Measurements from ENCODE around the gene POU3F2. TPM values are rescaled to one million over a fixed set of nuclear protein-coding genes. Genes with fewer than 3 reads are reported as not detected.
A peak's percentile ranks its signal among the peaks of the same experiment; 100 is the strongest.

POU3F2 gene
- total and polyA plus RNA-seq, 12 donors: 0.03 to 0.11 (median 0.06) TPM; not detected in 7

DNA sequence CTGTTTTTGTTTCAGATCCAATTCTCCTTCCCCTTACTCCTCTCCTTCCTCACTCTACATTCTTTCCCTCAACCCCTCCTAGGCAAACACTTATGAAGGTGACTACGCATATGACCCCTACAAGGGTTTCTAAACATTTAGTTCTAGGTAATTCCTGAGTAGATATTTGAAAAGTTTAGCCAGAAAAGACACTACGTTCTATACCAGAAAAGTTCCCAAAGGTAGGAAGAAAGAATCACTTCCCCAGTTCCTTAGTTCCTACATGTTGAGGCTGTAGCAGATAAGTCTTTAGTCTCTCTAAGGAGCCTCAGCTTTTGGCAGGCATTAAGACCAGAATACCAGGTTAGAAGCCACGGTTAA is 11.6 kb downstream of the POU3F2 start:
- no peak for TF ChIP-seq POLR2A (IDR thresholded peaks at IDR 0.05)
- TF ChIP-seq, protein P1, sequence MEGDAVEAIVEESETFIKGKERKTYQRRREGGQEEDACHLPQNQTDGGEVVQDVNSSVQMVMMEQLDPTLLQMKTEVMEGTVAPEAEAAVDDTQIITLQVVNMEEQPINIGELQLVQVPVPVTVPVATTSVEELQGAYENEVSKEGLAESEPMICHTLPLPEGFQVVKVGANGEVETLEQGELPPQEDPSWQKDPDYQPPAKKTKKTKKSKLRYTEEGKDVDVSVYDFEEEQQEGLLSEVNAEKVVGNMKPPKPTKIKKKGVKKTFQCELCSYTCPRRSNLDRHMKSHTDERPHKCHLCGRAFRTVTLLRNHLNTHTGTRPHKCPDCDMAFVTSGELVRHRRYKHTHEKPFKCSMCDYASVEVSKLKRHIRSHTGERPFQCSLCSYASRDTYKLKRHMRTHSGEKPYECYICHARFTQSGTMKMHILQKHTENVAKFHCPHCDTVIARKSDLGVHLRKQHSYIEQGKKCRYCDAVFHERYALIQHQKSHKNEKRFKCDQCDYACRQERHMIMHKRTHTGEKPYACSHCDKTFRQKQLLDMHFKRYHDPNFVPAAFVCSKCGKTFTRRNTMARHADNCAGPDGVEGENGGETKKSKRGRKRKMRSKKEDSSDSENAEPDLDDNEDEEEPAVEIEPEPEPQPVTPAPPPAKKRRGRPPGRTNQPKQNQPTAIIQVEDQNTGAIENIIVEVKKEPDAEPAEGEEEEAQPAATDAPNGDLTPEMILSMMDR (IDR thresholded peaks at IDR 0.05): no peak
- 57 to 62% (median 59%) methylated on average over 3 of the region's 3 CpGs for WGBS, 4 donors
- Histone ChIP-seq H3K4me1 (replicated peaks in 1 of 2) (peaks cover 4 to 25% of the 10 kb centered on the region in 2 donors), H3K9me3 (replicated peaks in 1 of 3) (no peaks in the 10 kb centered on the region), H3K27ac (no peak overlapping the region), H3K27me3 (peaks cover 70% of the 10 kb centered on the region), H3K4me3 (no peak overlapping the region), H3K36me3 (replicated peaks in 1 of 2) (no peaks in the 10 kb centered on the region)
- DNase-seq: no peak
- intact Hi-C loops (cut with DNase I): loop anchor here (10.0 kb wide), 2 partner anchors 269 to 1351 kb away; no protein-coding TSS in a partner anchor

GRCh38 chr6:98847416-98847778 is 13.0 kb downstream of the POU3F2 start:
- Histone ChIP-seq H3K36me3 (replicated peaks in 1 of 2) (no peaks in the 10 kb centered on the region), H3K4me1 (replicated peaks in 1 of 2) (peaks cover 4 to 25% of the 10 kb centered on the region in 2 donors), H3K27me3 (peaks cover 57% of the 10 kb centered on the region), H3K4me3 (peak overlapping the region in 1 of 4 donors; percentile 37), H3K27ac (no peak overlapping the region), H3K9me3 (replicated peaks in 1 of 3) (no peaks in the 10 kb centered on the region)
- 37 to 54% (median 49%) methylated on average over 11 of the region's 11 CpGs for WGBS, 4 donors
- no peak for DNase-seq
- TF ChIP-seq POLR2A (IDR thresholded peaks at IDR 0.05): no peak
- TF ChIP-seq, protein P1 (IDR thresholded peaks at IDR 0.05): no peak
- intact Hi-C loops (cut with DNase I): loop anchor here (10.0 kb wide), 2 partner anchors 267 to 1353 kb away; no protein-coding TSS in a partner anchor

DNA sequence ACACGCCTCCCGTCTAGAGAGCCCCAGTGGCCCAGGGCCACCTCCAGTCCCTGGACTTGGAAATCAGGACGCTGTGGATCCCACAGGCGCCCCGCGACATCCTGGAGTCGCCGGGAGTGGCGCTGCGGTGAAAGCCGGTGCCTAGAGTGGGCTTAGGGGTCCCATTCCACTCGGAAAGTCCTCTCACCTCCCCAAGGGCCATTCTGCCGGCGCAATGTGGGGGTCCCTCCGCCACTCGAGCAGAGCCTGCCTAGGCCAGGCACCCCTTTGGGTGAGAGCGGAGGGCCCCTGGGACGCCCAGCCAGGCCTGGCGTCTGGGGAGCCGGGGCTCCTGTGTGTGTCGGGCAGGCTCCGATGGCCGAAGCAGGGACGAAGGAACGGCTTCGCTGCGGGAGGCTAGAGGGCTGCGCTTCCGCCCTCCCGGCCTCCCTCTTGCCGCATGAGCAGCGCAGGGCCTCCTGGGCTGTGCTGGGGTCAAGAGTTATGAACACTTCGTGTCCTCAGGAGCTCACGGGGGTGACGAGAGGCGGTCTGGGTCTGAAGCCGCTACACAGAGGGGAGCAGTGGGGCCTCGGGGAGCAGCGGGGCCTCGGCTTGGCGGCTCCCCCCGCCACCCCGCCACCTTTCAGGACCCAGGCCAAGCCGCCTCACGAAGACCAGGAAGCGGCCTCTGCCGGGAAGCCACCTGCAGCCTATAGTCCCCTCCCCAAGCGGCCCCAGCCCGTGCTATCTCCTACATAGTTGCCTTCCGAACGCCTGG is 13.6 kb downstream of the POU3F2 start:
- Histone ChIP-seq H3K36me3 (replicated peaks in 1 of 2) (no peaks in the 10 kb centered on the region), H3K27me3 (peaks cover 52% of the 10 kb centered on the region), H3K4me1 (replicated peaks in 1 of 2) (peaks cover 4 to 25% of the 10 kb centered on the region in 2 donors), H3K4me3 (peak overlapping the region in 1 of 4 donors; percentile 37), H3K9me3 (replicated peaks in 1 of 3) (no peaks in the 10 kb centered on the region), H3K27ac (no peak overlapping the region)
- no peak for DNase-seq
- 9 to 19% (median 11%) methylated on average over 2 to 51 of the region's 51 CpGs for WGBS, 4 donors
- intact Hi-C loops (cut with DNase I): loop anchor here (10.0 kb wide), 2 partner anchors 267 to 1353 kb away; no protein-coding TSS in a partner anchor
- TF ChIP-seq, protein P1 (IDR thresholded peaks at IDR 0.05): no peak
- no peak for TF ChIP-seq POLR2A (IDR thresholded peaks at IDR 0.05)

DNA sequence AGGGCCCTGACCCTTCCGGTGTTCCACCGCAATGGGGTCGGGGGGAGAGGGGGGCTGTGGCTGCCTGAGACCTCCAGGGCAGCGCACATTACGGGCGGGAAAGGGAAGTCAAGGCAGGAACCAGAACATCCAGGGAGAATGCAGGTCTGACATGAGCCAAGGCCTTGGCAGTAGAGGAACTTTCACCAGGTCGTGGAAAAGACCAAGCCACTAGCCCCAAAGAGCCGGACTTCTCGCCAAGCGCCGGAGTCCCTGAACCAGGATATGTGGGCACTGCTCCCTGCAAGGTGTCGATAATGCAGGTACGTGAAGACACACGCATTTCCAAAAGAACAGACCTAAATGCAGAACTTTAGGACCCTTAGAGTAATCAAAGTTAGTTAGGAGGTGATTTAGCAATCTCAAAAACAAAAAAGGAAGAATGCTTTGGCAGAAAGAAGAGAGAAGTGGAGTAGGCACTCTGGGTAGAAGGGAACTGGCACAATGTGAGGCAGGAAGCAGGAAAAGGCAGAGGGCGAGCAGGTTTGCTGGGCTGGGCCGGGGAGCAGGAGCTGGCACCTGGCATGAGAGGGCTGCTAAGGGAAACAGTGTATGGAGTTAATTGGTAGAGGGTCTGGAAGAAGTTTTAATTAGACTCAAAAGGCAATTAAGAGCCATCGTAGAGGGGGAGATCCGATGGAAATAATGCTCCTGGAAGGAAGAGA is 14.3 kb downstream of the POU3F2 start:
- 51 to 70% (median 58%) methylated on average over 15 to 18 of the region's 18 CpGs for WGBS, 4 donors
- H3K27me3 ChIP-seq: peaks cover 45% of the 10 kb centered on the region
- no peak overlapping the region for H3K27ac ChIP-seq
- intact Hi-C loops (cut with DNase I): loop anchor here (10.0 kb wide), 2 partner anchors 266 to 1354 kb away; no protein-coding TSS in a partner anchor
- H3K36me3 ChIP-seq (replicated peaks in 1 of 2): no peaks in the 10 kb centered on the region
- H3K9me3 ChIP-seq (replicated peaks in 1 of 3): no peaks in the 10 kb centered on the region
- H3K4me3 ChIP-seq: peak overlapping the region in 1 of 4 donors; percentile 37
- TF ChIP-seq POLR2A (IDR thresholded peaks at IDR 0.05): no peak
- TF ChIP-seq, protein P1 (IDR thresholded peaks at IDR 0.05): no peak
- DNase-seq: no peak
- peaks cover 4 to 25% of the 10 kb centered on the region in 2 donors for H3K4me1 ChIP-seq (replicated peaks in 1 of 2)

All from adrenal gland (tissue), 12 donors.